Kidney (tissue), 14 donors: ENCODE results near the gene GNAT1. TPM values are rescaled to one million over a fixed set of nuclear protein-coding genes. Genes with fewer than 3 reads are reported as not detected.

Experiments
- DNase-seq, 5 donors: peaks; one replicate each; pipeline ENCODE4 v3.0.0-alpha.2; 2013 to 2020
- FAIRE-seq: peaks from 2 replicates; lab custom pipeline; 2012; peaks lifted over from hg19 to GRCh38; lab: Jason Lieb, UNC
- H3K27ac ChIP-seq, 2 donors: one replicate each; pipeline ENCODE4 v1.7.0; 2013; ENCODE audit warnings: low read depth in 2 of 2, low read length in 2 of 2, inconsistent platforms in 1 of 2
- H3K27me3 ChIP-seq: one replicate; pipeline ENCODE4 v1.7.1; 2013; ENCODE audit warnings: low read length, inconsistent platforms; ENCODE audit not compliant: control insufficient read depth, insufficient read depth
- H3K36me3 ChIP-seq, 3 donors: one replicate each; pipeline versions ENCODE4 v1.7.0 to v1.7.1; 2013; ENCODE audit warnings: low read length in 3 of 3, control low read depth in 1 of 3, inconsistent platforms in 1 of 3; ENCODE audit not compliant: insufficient read depth in 3 of 3, control insufficient read depth in 2 of 3
- H3K4me1 ChIP-seq, 3 donors: one replicate each; pipeline versions ENCODE4 v1.7.0 to v1.7.1; 2013; ENCODE audit warnings: low read length in 3 of 3, inconsistent platforms in 1 of 3, low read depth in 1 of 3; ENCODE audit not compliant: control insufficient read depth in 2 of 3, insufficient read depth in 2 of 3
- H3K4me3 ChIP-seq, 3 donors: one replicate each; pipeline versions ENCODE4 v1.7.0 to v1.8.1; 2013; ENCODE audit warnings: low read length in 3 of 3, control low read depth in 1 of 3, inconsistent platforms in 1 of 3
- H3K9ac ChIP-seq, 3 donors: one replicate each; pipeline versions ENCODE4 v1.7.0 to v1.7.1; 2013; ENCODE audit warnings: low read length in 3 of 3, control low read depth in 1 of 3, inconsistent platforms in 1 of 3
- H3K9me3 ChIP-seq, 3 donors: one replicate each; pipeline versions ENCODE4 v1.7.0 to v1.7.1; 2013; ENCODE audit warnings: low read length in 3 of 3, control low read depth in 1 of 3, inconsistent platforms in 1 of 3; ENCODE audit not compliant: control insufficient read depth in 2 of 3, insufficient read depth in 1 of 3
- CTCF ChIP-seq: IDR thresholded peaks from 3 replicates; pipeline ENCODE4 v1.5.1; 2012; ENCODE audit warnings: mild to moderate bottlenecking, moderate library complexity, borderline replicate concordance; ENCODE audit not compliant: insufficient read depth; ENCODE audit errors: extremely low read depth
- intact Hi-C: fragments of 100-400 bp; cut with DNase I; formaldehyde crosslinking; loops from one replicate; pipeline ENCODE4 v1.11.1; 2022
- polyA plus RNA-seq: library from polyadenylated mRNA; stranded (reverse); fragments of 350-450 nt; fragmentation: Illumina TruSeq; extraction: RNeasy Lipid Tissue Mini Kit (QIAGEN cat#74804); gene quantifications from one replicate; pipeline ENCODE4 v1.2.3, GENCODE V29; 2014; ENCODE audit warnings: low read depth, low replicate concordance; ENCODE audit not compliant: insufficient read depth
- total RNA-seq: library from RNA; stranded (reverse); fragmentation: NEBNext Ultra II Directional; extraction: Animal tissue kit (Norgen Biotek cat#: 25700); gene quantifications from one replicate; pipeline ENCODE4 v1.2.1, GENCODE V29; 2021
- donor health status: control.
- donor health status: control.
- donor health status: control.
- donor health status: control.
- donor health status: control.
- donor health status: DM: yes; HTN: yes; CAD: no.
- donor health status: Normal renal cell carcinoma (clear cell type).

Gene GNAT1
- total and polyA plus RNA-seq, 2 donors from 2014 or later: not detected

- FAIRE-seq (no peak), DNase-seq (peak; percentile 83 to 97 (median 97))
- intact Hi-C loops: no loop called here
- peaks cover 8 to 18% (median 13%) of the 10 kb centered on the region in 3 donors for H3K4me1 ChIP-seq
- no peaks in the 10 kb centered on the region for H3K9me3 ChIP-seq
- H3K27ac ChIP-seq: peak overlapping the region; percentile 43 to 53
- no peaks in the 10 kb centered on the region for H3K27me3 ChIP-seq
- TF ChIP-seq CTCF: no peak
- no peaks in the 10 kb centered on the region for H3K36me3 ChIP-seq
- H3K4me3 ChIP-seq: no peak overlapping the region
- no peak overlapping the region for H3K9ac ChIP-seq
Observed at GRCh38 chr3:50150863-50151686, 40.3 kb upstream of the GNAT1 start.

- Histone ChIP-seq H3K9ac (no peak overlapping the region), H3K36me3 (no peaks in the 10 kb centered on the region)
Observed at GRCh38 chr3:50151728-50152127, 39.7 kb upstream of the GNAT1 start.

GRCh38 chr3:50153782-50154475 lies 37.5 kb upstream of the GNAT1 start:
- FAIRE-seq (no peak), DNase-seq (no peak)
- H3K36me3 ChIP-seq: no peaks in the 10 kb centered on the region
- no peaks in the 10 kb centered on the region for H3K9me3 ChIP-seq
- peaks cover 3 to 26% (median 21%) of the 10 kb centered on the region in 3 donors for H3K4me1 ChIP-seq
- peak overlapping the region; percentile 0 to 51 for H3K27ac ChIP-seq
- TF ChIP-seq CTCF: no peak
- H3K27me3 ChIP-seq: no peaks in the 10 kb centered on the region
- intact Hi-C loops: no loop called here
- peak overlapping the region in 1 of 3 donors; percentile 8 for H3K9ac ChIP-seq
- H3K4me3 ChIP-seq: peak overlapping the region in 1 of 3 donors; percentile 44

More at GRCh38 chr3:50151728-50152127, 39.7 kb upstream of the GNAT1 start:
- TF ChIP-seq CTCF: no peak
- Histone ChIP-seq H3K27ac (peak overlapping the region; percentile 22 to 57), H3K4me3 (no peak overlapping the region), H3K27me3 (no peaks in the 10 kb centered on the region), H3K4me1 (peaks cover 8 to 18% (median 13%) of the 10 kb centered on the region in 3 donors), H3K9me3 (no peaks in the 10 kb centered on the region)
- DNase-seq: no peak
- intact Hi-C loops: no loop called here
- FAIRE-seq: no peak
